K562 (cell line): Measurements from ENCODE around the gene ADCY4. TPM values are rescaled to one million over a fixed set of nuclear protein-coding genes. Genes with fewer than 3 reads are reported as not detected.

Experiments
- ATAC-seq: fragments of 200-7000 bp; cut with Tn5 transposase; 3 replicates; pipeline ENCODE4 v1.9.1; 2020; ENCODE audit warnings: moderate library complexity
- BruUV-seq: library from RNA; stranded (reverse); fragments of 400-500 nt; replicated peaks from 2 replicates; lab custom pipeline; 2021; lab: Mats Ljungman, UMichigan
- CTCF ChIA-PET: fragments of 300-600 bp; formaldehyde crosslinking; extraction: SDS; loops from one replicate; lab custom pipeline; 2021; ENCODE audit warnings: low intra/inter-chr PET ratio; lab: Yijun Ruan, JAX
- POLR2A ChIA-PET: fragments of 300-600, 350-650 bp; sonication (Branson Sonifier 250); formaldehyde crosslinking; extraction: SDS; loops from one replicate; lab custom pipeline; 2021; ENCODE audit warnings: antibody characterized with exemption, inconsistent platforms; lab: Yijun Ruan, JAX
- DNase-seq, 4 experiments: peaks; one replicate each; pipeline versions ENCODE4 v3.0.0 to v3.0.0-alpha.2; 2011 to 2018; ENCODE audit warnings: low spot score in 3 of 4, mixed read lengths in 3 of 4; ENCODE audit errors: extremely low read depth in 1 of 4
- FAIRE-seq: peaks from 2 replicates; lab custom pipeline; 2011; peaks lifted over from hg19 to GRCh38; lab: Jason Lieb, UNC
- H2AFZ ChIP-seq: 2 replicates; pipeline ENCODE4 v1.6.0; 2011; ENCODE audit warnings: low read depth, low read length, control low read depth, inconsistent platforms
- H3K27ac ChIP-seq: fragments of 200-600 bp; 3 replicates; pipeline ENCODE4 v1.8.0; 2011; ENCODE audit warnings: low read depth, mild to moderate bottlenecking, control low read depth, inconsistent platforms, low read length, moderate library complexity, mixed read lengths; ENCODE audit errors: extremely low read depth
- H3K27me3 ChIP-seq, 2 experiments: fragments of 300-600 bp in 1 of 2; 2 replicates in 1 of 2; 3 replicates in 1 of 2; pipeline versions ENCODE4 v1.6.0 to v1.8.0; 2011; ENCODE audit warnings: inconsistent platforms in 2 of 2, low read length in 2 of 2, mild to moderate bottlenecking in 1 of 2, mixed read lengths in 1 of 2, moderate library complexity in 1 of 2; ENCODE audit not compliant: control insufficient read depth in 2 of 2, insufficient read depth in 2 of 2
- H3K36me3 ChIP-seq: fragments of 300-600 bp; 3 replicates; pipeline ENCODE4 v1.8.0; 2011; ENCODE audit warnings: mild to moderate bottlenecking, low read length, inconsistent platforms; ENCODE audit not compliant: control insufficient read depth, insufficient read depth
- H3K4me1 ChIP-seq, 2 experiments: fragments of 200-600 bp in 1 of 2; replicated peaks in 1 of 2; 2 replicates in 1 of 2; 3 replicates in 1 of 2; pipeline versions ENCODE4 v1.5.1 to v1.8.0; 2011; ENCODE audit warnings: inconsistent platforms in 2 of 2, low read length in 2 of 2, mild to moderate bottlenecking in 1 of 2, mixed read lengths in 1 of 2, moderate library complexity in 1 of 2; ENCODE audit not compliant: control insufficient read depth in 2 of 2, insufficient read depth in 2 of 2
- H3K4me2 ChIP-seq: 2 replicates; pipeline ENCODE4 v1.6.1; 2011; ENCODE audit warnings: low read length, control low read depth, inconsistent platforms, mixed read lengths; ENCODE audit not compliant: insufficient read depth
- H3K4me3 ChIP-seq: fragments of 200-600 bp; sonication (generic), shearing (Covaris generic); 2 replicates; pipeline ENCODE4 v1.5.1; 2016; ENCODE audit warnings: control low read depth, inconsistent platforms
- H3K79me2 ChIP-seq: fragments of 200-600 bp; 3 replicates; pipeline ENCODE4 v1.8.0; 2011; ENCODE audit warnings: low read length, inconsistent platforms; ENCODE audit not compliant: control insufficient read depth, insufficient read depth
- H3K9ac ChIP-seq, 2 experiments: 2 replicates each; pipeline versions ENCODE4 v1.6.0 to v1.6.1; 2011; ENCODE audit warnings: low read depth in 2 of 2, low read length in 2 of 2, control low read depth in 1 of 2, inconsistent platforms in 1 of 2, mild to moderate bottlenecking in 1 of 2, mixed read lengths in 1 of 2; ENCODE audit not compliant: insufficient read depth in 1 of 2
- H3K9me1 ChIP-seq: one replicate; pipeline ENCODE4 v1.6.0; 2011; ENCODE audit warnings: inconsistent platforms, mild to moderate bottlenecking, low read length, moderate library complexity; ENCODE audit not compliant: control insufficient read depth, insufficient read depth
- H3K9me3 ChIP-seq: replicated peaks from 2 replicates; pipeline ENCODE4 v1.5.1; 2011; ENCODE audit warnings: low read depth, low read length, inconsistent platforms; ENCODE audit not compliant: control insufficient read depth, insufficient read depth
- H4K20me1 ChIP-seq: replicated peaks from 2 replicates; pipeline ENCODE4 v1.6.1; 2011; ENCODE audit warnings: low read length, inconsistent platforms, mixed read lengths; ENCODE audit not compliant: control insufficient read depth, insufficient read depth
- ARID1B ChIP-seq: fragments of 450-650 bp; IDR thresholded peaks from 2 replicates; pipeline ENCODE4 v1.6.1; 2016; ENCODE audit warnings: antibody characterized with exemption, mild to moderate bottlenecking, inconsistent platforms
- LCOR ChIP-seq: sonication (generic); formaldehyde crosslinking; IDR thresholded peaks from 2 replicates; pipeline ENCODE4 v1.8.0; 2022; ENCODE audit warnings: mild to moderate bottlenecking, missing genetic modification reagents
- MTA3 ChIP-seq: fragments of 450-650 bp; formaldehyde crosslinking; IDR thresholded peaks from 2 replicates; pipeline ENCODE4 v1.6.1; 2017; ENCODE audit warnings: mild to moderate bottlenecking, borderline replicate concordance
- PBX2 ChIP-seq, 2 experiments: IDR thresholded peaks in 1 of 2; conservative IDR thresholded peaks in 1 of 2; 2 replicates each; pipeline ENCODE4 v1.6.1; 2016; ENCODE audit warnings: low read depth in 2 of 2, mild to moderate bottlenecking in 1 of 2, missing compliant biosample characterization in 1 of 2, missing genetic modification characterization in 1 of 2, moderate library complexity in 1 of 2
- RHOXF2B ChIP-seq: fragments of 250-450 bp; sonication (Bioruptor Pico); conservative IDR thresholded peaks from 2 replicates; pipeline ENCODE4 v1.5.1; 2021
- SOX6 ChIP-seq: fragments of 450-650 bp; IDR thresholded peaks from 2 replicates; pipeline ENCODE4 v1.6.1; 2014; ENCODE audit warnings: mild to moderate bottlenecking
- ZMIZ1 ChIP-seq, 2 experiments: fragments of 150-350 bp in 1 of 2; IDR thresholded peaks; 2 replicates each; pipeline ENCODE4 v1.6.1; 2012 to 2016; ENCODE audit warnings: low read depth in 2 of 2, low read length in 2 of 2, mild to moderate bottlenecking in 1 of 2, moderate library complexity in 1 of 2
- ZNF232 ChIP-seq: sonication (generic); formaldehyde crosslinking; IDR thresholded peaks from 2 replicates; pipeline ENCODE4 v1.8.0; 2022; ENCODE audit warnings: mild to moderate bottlenecking, missing genetic modification reagents
- WGBS: fragments of 100-300 bp; shearing (Covaris generic); methylation state at CpG from one replicate; pipeline ENCODE4 v1.1.6; 2016; ENCODE audit warnings: low coverage, mixed read lengths; ENCODE audit not compliant: insufficient coverage; ENCODE audit errors: missing lambda C conversion rate; 5-methylcytosine and 5-hydroxymethylcytosine counted together
- in situ Hi-C: fragments of 300-500 bp; cut with MboI; formaldehyde crosslinking; loops from 4 replicates; pipeline ENCODE4 v1.15.0; 2018; ENCODE audit warnings: inconsistent platforms, mixed read lengths
- intact Hi-C: fragments of 100-400 bp; cut with micrococcal nuclease; formaldehyde crosslinking; loops from 2 replicates; pipeline ENCODE4 v1.14.2; 2022
- polyA plus RNA-seq, 8 experiments: library from polyadenylated mRNA; depleted of rRNA in 4 of 8; stranded (reverse) in 5 of 8; unstranded in 3 of 8; fragments of >200 nt; fragmentation: Nextera tagmentation in 2 of 8; fragmentation: Illumina TruSeq in 1 of 8; extraction: Ambion mirVana in 2 of 8; extraction: Trizol in 1 of 8; gene quantifications; 2 replicates each; pipeline versions ENCODE4 v1.2.1 to v1.2.3, GENCODE V29; 2011 to 2014; ENCODE audit warnings: inconsistent platforms in 1 of 8, missing spikeins in 1 of 8
- total RNA-seq, 7 experiments: library from RNA; depleted of rRNA in 6 of 7; stranded (reverse); fragments of >200 nt in 6 of 7; fragmentation: Illumina TruSeq in 2 of 7; extraction: Trizol in 2 of 7; gene quantifications; 2 replicates each; pipeline versions ENCODE4 v1.2.1 to v1.2.3, GENCODE V29; 2011 to 2021; ENCODE audit warnings: low replicate concordance in 1 of 7

The ADCY4 gene
- total and polyA plus RNA-seq, 9 of the 15 experiments (the other 6 are each of a cell fraction or from before 2014, with no cell fraction given) = 0.04 to 0.31 (median 0.15) TPM; not detected in 2

DNA sequence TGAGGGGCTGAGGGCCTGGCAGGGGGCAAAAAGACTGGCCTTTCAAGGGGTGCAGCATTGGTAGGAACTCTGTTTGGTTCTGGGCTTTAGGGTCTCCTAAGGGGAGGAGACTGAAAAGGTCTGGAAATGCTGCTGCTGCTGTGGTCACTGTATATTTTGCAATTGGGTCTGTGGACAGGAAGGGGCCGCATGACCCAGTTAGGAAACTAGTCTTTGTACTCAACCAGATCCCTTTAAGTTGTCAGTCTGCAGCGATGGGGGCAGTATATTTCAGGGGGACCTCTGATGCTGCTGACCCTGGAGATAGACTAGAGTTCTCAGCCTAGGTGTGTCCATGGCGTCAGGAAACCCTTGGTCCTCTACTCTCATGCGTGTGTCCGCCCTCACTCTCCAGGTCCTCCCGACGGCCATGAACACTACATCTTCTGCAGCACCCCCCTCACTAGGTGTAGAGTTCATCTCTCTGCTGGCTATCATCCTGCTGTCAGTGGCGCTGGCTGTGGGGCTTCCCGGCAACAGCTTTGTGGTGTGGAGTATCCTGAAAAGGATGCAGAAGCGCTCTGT is 19.5 kb downstream of the ADCY4 start:
- no TSS peak for BruUV-seq
- no peak for TF ChIP-seq MTA3
- TF ChIP-seq LCOR (CRISPR knock-in tag) = no peak
- TF ChIP-seq RHOXF2B (CRISPR knock-in tag) = no peak
- TF ChIP-seq ZMIZ1 (IDR thresholded peaks at IDR 0.05; ENCODE audit: low read depth in 2 of 2, low read length in 2 of 2) = no peak
- TF ChIP-seq SOX6 = no peak
- TF ChIP-seq PBX2 (CRISPR knock-in tag; IDR thresholded peaks at IDR 0.05; ENCODE audit: low read depth) = no peak
- TF ChIP-seq PBX2 (tag; conservative IDR thresholded peaks at IDR 0.05; ENCODE audit: low read depth) = no peak
- no peak for TF ChIP-seq ZNF232 (CRISPR knock-in tag)
- no peak for TF ChIP-seq ARID1B

More for the DNA sequence above, 19.5 kb downstream of the ADCY4 start:
- H3K79me2 ChIP-seq = no peaks in the 10 kb centered on the region
- H3K27ac ChIP-seq = peak overlapping the region; percentile 71; the same call in 2 of the 3 replicates
- ATAC-seq (peak; percentile 33; the same call in 2 of the 3 replicates), DNase-seq (no peak), FAIRE-seq (no peak)
- H3K4me1 ChIP-seq = peaks cover 20 to 30% of the 10 kb centered on the region in 2 experiments
- peaks cover 5% of the 10 kb centered on the region; the same call in 1 of the 3 replicates for H3K36me3 ChIP-seq
- no peaks in the 10 kb centered on the region for H4K20me1 ChIP-seq
- 0 out of 4 replicates have a peak overlapping the region, but pooled peaks of 1 of the 2 experiments have one; percentile 11 for H3K9ac ChIP-seq
- H3K4me3 ChIP-seq = no peak overlapping the region
- ChIA-PET POLR2A (interaction anchor here (0.6 to 1.2 kb wide), 5 partner anchors 9 to 213 kb away, joined by 3 to 5 read pairs (median 3); partner anchors contain the start of genes DHRS1 and NOP9), CTCF (no interaction called here)
- no peaks in the 10 kb centered on the region for H3K9me3 ChIP-seq
- intact Hi-C loops = no loop called here
- no peaks in the 10 kb centered on the region for H3K9me1 ChIP-seq
- 70% methylated on average over 10 of the region's 10 CpGs for WGBS
- H3K4me2 ChIP-seq = peak overlapping the region; percentile 60
- no peaks in the 10 kb centered on the region for H3K27me3 ChIP-seq
- peak overlapping the region; percentile 83; the same call in 1 of the 2 replicates for H2AFZ ChIP-seq
- in situ Hi-C loops = no loop called here
